Measurements from ENCODE around the gene RYR1.

- TF ChIP-seq MAX (IDR thresholded peaks at IDR 0.05; ENCODE audit: low read depth) (no peak), REST (IDR thresholded peaks at IDR 0.05; ENCODE audit: low read depth, low read length) (no peak), IRF3 (IDR thresholded peaks at IDR 0.05; ENCODE audit: low read depth, low read length) (no peak), CTCF (IDR thresholded peaks at IDR 0.05) (no peak), TAF1 (IDR thresholded peaks at IDR 0.05; ENCODE audit: borderline replicate concordance, low read depth, low read length) (no peak), FOSL2 (IDR thresholded peaks at IDR 0.05; ENCODE audit: borderline replicate concordance, low read depth) (no peak), EP300 (IDR thresholded peaks at IDR 0.05; ENCODE audit: borderline replicate concordance in 1 of 2, low read depth in 1 of 2, low read length in 1 of 2) (no peak), JUND (IDR thresholded peaks at IDR 0.05) (no peak), GABPA (IDR thresholded peaks at IDR 0.05; ENCODE audit: low read depth) (no peak), SIN3A (IDR thresholded peaks at IDR 0.05; ENCODE audit: borderline replicate concordance, low read depth, low read length) (no peak)
Observed at GRCh38 chr19:38417146-38417543, 16.3 kb upstream of the RYR1 start.

Measured in SK-N-SH (cell line).